Superior temporal gyrus (tissue), 1 donor: ENCODE data around the gene SENP2.
"Not testable (repeated sequence)": the region's sequence is repeated elsewhere in the genome, so short reads cannot be mapped to it uniquely, and the experiment has no call there.

Experiments
- DNase-seq: peaks from one replicate; pipeline ENCODE4 v3.0.0-alpha.2; 2016; ENCODE audit errors: extremely low spot score

Gene SENP2

GRCh38 chr3:185585859-185586685, at the start of gene SENP2:
Gene SENP2 (plus strand): TSS chr3:185586295. CDS start chr3:185586414, 119 bp downstream.
- DNase-seq, result peak; percentile 99

- no peak for DNase-seq
Measured at GRCh38 chr3:185537369-185537970, 48.6 kb upstream of the SENP2 start.

- no peak for DNase-seq
Measured at GRCh38 chr3:185539934-185540333, 46.2 kb upstream of the SENP2 start.

GRCh38 chr3:185540695-185541094, 45.4 kb upstream of the SENP2 start:
- no peak for DNase-seq

- DNase-seq, result peak; percentile 70
Measured at GRCh38 chr3:185549122-185549521, 37.0 kb upstream of the SENP2 start.

GRCh38 chr3:185549651-185550111, 36.4 kb upstream of the SENP2 start:
- DNase-seq, result no peak

- peak; percentile 7 for DNase-seq
Measured at GRCh38 chr3:185552358-185552877, 33.7 kb upstream of the SENP2 start, which contains the start of gene LIPH. Gene LIPH (minus strand): TSS chr3:185552588. CDS start chr3:185552471, 117 bp downstream.

- DNase-seq, result no peak
Measured at GRCh38 chr3:185555101-185555501, 31.0 kb upstream of the SENP2 start.

- DNase-seq, result no peak
Measured at GRCh38 chr3:185555860-185556347, 30.2 kb upstream of the SENP2 start.

- not testable (repeated sequence) for DNase-seq
Measured at GRCh38 chr3:185556640-185557039, 29.5 kb upstream of the SENP2 start.

GRCh38 chr3:185558395-185558794, 27.7 kb upstream of the SENP2 start:
- peak; percentile 5 for DNase-seq

GRCh38 chr3:185559706-185560090, 26.4 kb upstream of the SENP2 start:
- no peak for DNase-seq

- no peak for DNase-seq
Measured at GRCh38 chr3:185560676-185561075, 25.4 kb upstream of the SENP2 start.

- DNase-seq, result no peak
Measured at GRCh38 chr3:185561374-185561943, 24.6 kb upstream of the SENP2 start.

- DNase-seq, result no peak
Measured at GRCh38 chr3:185561958-185562357, 24.1 kb upstream of the SENP2 start.

GRCh38 chr3:185572183-185572582, 13.9 kb upstream of the SENP2 start:
- no peak for DNase-seq

GRCh38 chr3:185575108-185575869, 10.8 kb upstream of the SENP2 start:
- DNase-seq, result peak; percentile 64

GRCh38 chr3:185582236-185582635, 3.9 kb upstream of the SENP2 start:
- no peak for DNase-seq

- no peak for DNase-seq
Measured at GRCh38 chr3:185582871-185583270, 3.2 kb upstream of the SENP2 start.

- no peak for DNase-seq
Measured at GRCh38 chr3:185583925-185584324, 2.2 kb upstream of the SENP2 start.

- DNase-seq, result no peak
Measured at GRCh38 chr3:185584686-185585085, 1.4 kb upstream of the SENP2 start.

- no peak for DNase-seq
Measured at GRCh38 chr3:185585518-185585858, 607 bp upstream of the SENP2 start.
